B cell (primary cell): ENCODE data around the gene DSCAML1. TPM values are rescaled to one million over a fixed set of nuclear protein-coding genes. Genes with fewer than 3 reads are reported as not detected.

Experiments used
- ATAC-seq: fragments of 200-7000 bp; cut with Tn5 transposase; one replicate; pipeline ENCODE4 v1.10.0; 2021; ENCODE audit warnings: low read depth, mild to moderate bottlenecking, moderate number of reproducible peaks, moderate library complexity
- CTCF ChIA-PET: fragments of 350-600 bp; sonication (Branson Sonifier 250); formaldehyde crosslinking; loops from one replicate; lab custom pipeline; 2021; ENCODE audit warnings: antibody characterized with exemption, inconsistent platforms; lab: Charles Lee
- POLR2A ChIA-PET: fragments of 350-600 bp; sonication (Branson Sonifier 250); formaldehyde crosslinking; loops from one replicate; lab custom pipeline; 2021; ENCODE audit warnings: antibody characterized with exemption; lab: Charles Lee
- DNase-seq: peaks from one replicate; pipeline ENCODE4 v3.0.0; 2013
- H2AFZ ChIP-seq: 2 replicates; pipeline ENCODE4 v1.6.1; 2012; ENCODE audit warnings: mild to moderate bottlenecking, low read depth, low read length; ENCODE audit not compliant: insufficient read depth, poor library complexity, severe bottlenecking
- H3K27ac ChIP-seq, 2 donors: 1 replicate in 1 of 2; 2 replicates in 1 of 2; pipeline ENCODE4 v1.5.1; 2012 to 2013; ENCODE audit warnings: low read length in 2 of 2, mild to moderate bottlenecking in 2 of 2, moderate library complexity in 1 of 2
- H3K27me3 ChIP-seq, 4 experiments: fragments of 200-600 bp in 1 of 4; sonication (generic) in 1 of 4; replicated peaks in 1 of 4; 1 replicate in 2 of 4; 2 replicates in 2 of 4; pipeline versions ENCODE4 v1.6.1 to v1.7.0; 2013 to 2016; ENCODE audit warnings: low read length in 3 of 4, mild to moderate bottlenecking in 2 of 4, mixed read lengths in 1 of 4, moderate library complexity in 1 of 4; ENCODE audit not compliant: insufficient read depth in 4 of 4, control insufficient read depth in 3 of 4; ENCODE audit errors: control extremely low read depth in 1 of 4
- H3K36me3 ChIP-seq, 2 experiments: replicated peaks in 1 of 2; 1 replicate in 1 of 2; 2 replicates in 1 of 2; pipeline versions ENCODE4 v1.6.1 to v1.7.1; 2013; ENCODE audit warnings: low read length in 1 of 2; ENCODE audit not compliant: insufficient read depth in 2 of 2, control insufficient read depth in 1 of 2; ENCODE audit errors: control extremely low read depth in 1 of 2, extremely low read depth in 1 of 2
- H3K4me1 ChIP-seq, 2 donors: fragments of 200-600 bp in 1 of 2; sonication (generic) in 1 of 2; 1 replicate in 1 of 2; 2 replicates in 1 of 2; pipeline versions ENCODE4 v1.5.1 to v1.6.1; 2013 to 2017; ENCODE audit warnings: low read length in 2 of 2; ENCODE audit not compliant: control insufficient read depth in 2 of 2, insufficient read depth in 2 of 2
- H3K4me2 ChIP-seq: replicated peaks from 2 replicates; pipeline ENCODE3; 2012; ENCODE audit warnings: mild to moderate bottlenecking, low read depth, low read length; ENCODE audit not compliant: poor library complexity, severe bottlenecking
- H3K4me3 ChIP-seq, 5 experiments: fragments of 200-600 bp in 1 of 5; sonication (generic) in 1 of 5; 1 replicate in 3 of 5; 2 replicates in 2 of 5; pipeline versions ENCODE4 v1.5.1 to v1.7.0; 2011 to 2016; ENCODE audit warnings: low read length in 4 of 5, mild to moderate bottlenecking in 4 of 5, low read depth in 2 of 5, control low read depth in 1 of 5, moderate library complexity in 1 of 5; ENCODE audit not compliant: insufficient read depth in 1 of 5; ENCODE audit errors: control extremely low read depth in 1 of 5, extremely low read depth in 1 of 5
- H3K79me2 ChIP-seq: fragments of 200-600 bp; sonication (generic); one replicate; pipeline ENCODE4 v1.6.0; 2016; ENCODE audit warnings: low read length; ENCODE audit not compliant: control insufficient read depth, insufficient read depth
- H3K9ac ChIP-seq: fragments of 200-600 bp; sonication (generic); 2 replicates; pipeline ENCODE4 v1.6.1; 2017; ENCODE audit warnings: mild to moderate bottlenecking, low read length, moderate library complexity
- H3K9me3 ChIP-seq, 3 donors: one replicate each; pipeline versions ENCODE4 v1.6.1 to v1.7.1; 2013; ENCODE audit warnings: low read length in 2 of 3; ENCODE audit not compliant: control insufficient read depth in 2 of 3, insufficient read depth in 1 of 3; ENCODE audit errors: control extremely low read depth in 1 of 3
- H4K20me1 ChIP-seq: 2 replicates; pipeline ENCODE4 v1.6.0; 2012; ENCODE audit warnings: mild to moderate bottlenecking, low read length; ENCODE audit not compliant: insufficient read depth, control insufficient read depth, poor library complexity, severe bottlenecking
- H3K27ac Mint-ChIP-seq: one replicate; pipeline ENCODE4 v1.8.0; 2021; ENCODE audit warnings: mixed read lengths
- H3K27me3 Mint-ChIP-seq: one replicate; pipeline ENCODE4 v1.8.0; 2021; ENCODE audit warnings: mixed read lengths
- H3K4me1 Mint-ChIP-seq: one replicate; pipeline ENCODE4 v1.8.0; 2021; ENCODE audit warnings: mixed read lengths
- H3K4me3 Mint-ChIP-seq: one replicate; pipeline ENCODE4 v1.8.0; 2021; ENCODE audit warnings: mixed read lengths
- H3K9me3 Mint-ChIP-seq: one replicate; pipeline ENCODE4 v1.8.0; 2022; ENCODE audit warnings: mixed read lengths; ENCODE audit not compliant: insufficient read depth
- EZH2 ChIP-seq: IDR thresholded peaks from 2 replicates; pipeline ENCODE4 v1.6.1; 2012; ENCODE audit warnings: borderline replicate concordance, low read depth, mild to moderate bottlenecking, moderate library complexity, low read length; ENCODE audit not compliant: insufficient read depth, poor library complexity, severe bottlenecking
- WGBS: methylation state at CpG from one replicate; pipeline ENCODE4 v1.1.5; 2013; ENCODE audit warnings: missing lambda C conversion rate; ENCODE audit not compliant: insufficient coverage; 5-methylcytosine and 5-hydroxymethylcytosine counted together
- intact Hi-C: fragments of 100-400 bp; cut with micrococcal nuclease; formaldehyde crosslinking; loops from one replicate; pipeline ENCODE4 v1.10.0; 2022
- polyA plus RNA-seq: library from polyadenylated mRNA; depleted of rRNA; stranded (reverse); fragments of >200 nt; gene quantifications from 2 replicates; pipeline ENCODE4 v1.2.3, GENCODE V29; 2012
- total RNA-seq, 2 donors: library from RNA; stranded (reverse); fragments of 120-200 nt in 1 of 2; gene quantifications; 1 replicate in 1 of 2; 2 replicates in 1 of 2; pipeline versions ENCODE4 v1.2.3 to v1.2.4, GENCODE V29; 2013 to 2022
- TF ChIP-seq, protein P1 (sequence below): fragments of 200-600 bp; IDR thresholded peaks from one replicate; pipeline ENCODE4 v1.8.0; 2022; ENCODE audit warnings: antibody characterized with exemption, mild to moderate bottlenecking

Gene DSCAML1
- total and polyA plus RNA-seq, 2 donors (not counting 1 experiment from before 2014, with no cell fraction given): 1.2 to 6.2 TPM

DNA sequence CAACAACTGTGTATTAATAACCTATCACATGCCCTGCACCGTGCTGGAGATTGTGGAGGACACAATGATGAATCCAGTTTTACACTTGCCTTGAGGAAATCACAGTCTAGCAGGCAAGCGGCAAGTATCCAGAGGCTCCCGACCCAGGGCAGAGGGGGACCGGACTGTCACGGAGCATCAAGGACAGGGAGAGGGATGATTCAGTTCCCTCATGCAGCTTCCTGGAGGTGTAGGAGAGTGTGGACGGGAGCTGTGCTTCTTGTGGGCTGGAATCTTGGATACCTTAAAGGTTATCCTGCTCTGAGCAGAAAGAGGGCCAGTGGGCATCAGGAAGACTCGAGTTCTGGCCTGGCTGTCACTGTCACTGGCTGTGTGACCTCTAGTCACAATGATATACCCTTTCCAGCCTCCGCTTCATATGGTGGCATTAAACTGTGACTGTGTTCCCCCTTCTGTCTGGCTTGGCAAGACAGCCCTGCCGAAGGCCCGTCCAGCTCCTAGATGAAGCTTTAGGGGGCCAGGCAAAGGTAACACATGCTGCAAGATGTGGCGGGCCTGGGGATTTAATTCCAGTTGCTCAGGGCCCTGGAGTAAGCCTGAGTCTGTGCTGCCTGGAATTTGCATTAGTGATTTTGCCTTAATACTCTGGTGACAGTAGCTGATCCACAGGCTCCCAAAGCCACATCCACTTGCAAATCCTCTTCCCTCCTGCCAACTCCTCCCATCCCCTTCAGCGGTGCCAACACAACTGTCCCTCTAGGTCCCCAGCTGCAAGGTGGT is 162.8 kb downstream of the DSCAML1 start:
- H3K9ac ChIP-seq: no peak overlapping the region
- intact Hi-C loops: no loop called here
- DNase-seq (no peak), ATAC-seq (no peak)
- H3K36me3 ChIP-seq: no peaks in the 10 kb centered on the region
- Mint-ChIP-seq H3K4me1 (no peaks in the 10 kb centered on the region), H3K4me3 (no peak overlapping the region), H3K27ac (no peak overlapping the region), H3K9me3 (no peaks in the 10 kb centered on the region), H3K27me3 (no peaks in the 10 kb centered on the region)
- no peak overlapping the region for H3K4me2 ChIP-seq
- H3K4me1 ChIP-seq: no peaks in the 10 kb centered on the region
- POLR2A ChIA-PET: no interaction called here
- TF ChIP-seq, protein P1, sequence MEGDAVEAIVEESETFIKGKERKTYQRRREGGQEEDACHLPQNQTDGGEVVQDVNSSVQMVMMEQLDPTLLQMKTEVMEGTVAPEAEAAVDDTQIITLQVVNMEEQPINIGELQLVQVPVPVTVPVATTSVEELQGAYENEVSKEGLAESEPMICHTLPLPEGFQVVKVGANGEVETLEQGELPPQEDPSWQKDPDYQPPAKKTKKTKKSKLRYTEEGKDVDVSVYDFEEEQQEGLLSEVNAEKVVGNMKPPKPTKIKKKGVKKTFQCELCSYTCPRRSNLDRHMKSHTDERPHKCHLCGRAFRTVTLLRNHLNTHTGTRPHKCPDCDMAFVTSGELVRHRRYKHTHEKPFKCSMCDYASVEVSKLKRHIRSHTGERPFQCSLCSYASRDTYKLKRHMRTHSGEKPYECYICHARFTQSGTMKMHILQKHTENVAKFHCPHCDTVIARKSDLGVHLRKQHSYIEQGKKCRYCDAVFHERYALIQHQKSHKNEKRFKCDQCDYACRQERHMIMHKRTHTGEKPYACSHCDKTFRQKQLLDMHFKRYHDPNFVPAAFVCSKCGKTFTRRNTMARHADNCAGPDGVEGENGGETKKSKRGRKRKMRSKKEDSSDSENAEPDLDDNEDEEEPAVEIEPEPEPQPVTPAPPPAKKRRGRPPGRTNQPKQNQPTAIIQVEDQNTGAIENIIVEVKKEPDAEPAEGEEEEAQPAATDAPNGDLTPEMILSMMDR: no peak
- TF ChIP-seq EZH2: no peak
- CTCF ChIA-PET: no interaction called here
- H2AFZ ChIP-seq: no peak overlapping the region
- 90% methylated on average over 12 of the region's 12 CpGs for WGBS
- H3K79me2 ChIP-seq: no peaks in the 10 kb centered on the region
- no peak overlapping the region for H3K4me3 ChIP-seq
- peaks cover 0 to 5% (median 0%) of the 10 kb centered on the region in 3 donors for H3K9me3 ChIP-seq
- H3K27ac ChIP-seq: no peak overlapping the region
- no peaks in the 10 kb centered on the region for H4K20me1 ChIP-seq
- peaks cover 0 to 6% (median 0%) of the 10 kb centered on the region in 4 experiments for H3K27me3 ChIP-seq

DNA sequence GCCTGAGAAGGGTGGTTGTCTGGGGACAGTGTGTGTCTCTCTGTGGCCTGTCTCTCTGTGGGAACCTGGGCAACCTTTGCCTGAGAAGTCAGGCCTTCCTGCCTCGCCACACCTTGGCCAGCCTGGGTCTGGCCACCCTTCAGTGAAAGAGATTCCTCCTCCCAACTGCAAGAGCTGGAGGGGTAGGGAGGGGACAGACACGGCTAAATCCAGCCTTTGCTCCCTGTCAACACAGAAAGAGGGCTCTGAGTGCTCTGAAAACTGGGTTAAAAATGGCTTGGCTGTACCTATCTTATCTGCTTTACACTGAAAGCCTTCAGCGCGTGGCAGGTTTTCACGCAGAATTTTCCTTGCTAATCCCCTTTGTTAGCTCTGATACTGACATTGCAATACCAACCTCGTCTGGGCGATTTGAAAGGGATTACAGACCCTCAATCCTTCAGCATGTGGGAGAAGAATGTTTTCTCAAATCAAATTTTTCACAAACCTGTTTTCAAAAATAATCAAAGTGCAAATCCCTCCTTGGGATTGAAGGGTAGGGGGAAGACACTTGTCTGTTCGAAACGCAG is 163.7 kb downstream of the DSCAML1 start:
- Histone ChIP-seq H3K4me1 (no peaks in the 10 kb centered on the region), H3K9me3 (peaks cover 0 to 2% (median 0%) of the 10 kb centered on the region in 3 donors), H3K4me2 (no peak overlapping the region), H3K9ac (no peak overlapping the region), H2AFZ (no peak overlapping the region), H3K4me3 (no peak overlapping the region), H3K27me3 (peaks cover 0 to 6% (median 0%) of the 10 kb centered on the region in 4 experiments), H3K79me2 (no peaks in the 10 kb centered on the region), H3K27ac (no peak overlapping the region), H4K20me1 (no peaks in the 10 kb centered on the region), H3K36me3 (no peaks in the 10 kb centered on the region)
- intact Hi-C loops: no loop called here
- ChIA-PET CTCF (no interaction called here), POLR2A (no interaction called here)
- Mint-ChIP-seq H3K27me3 (peaks cover 3% of the 10 kb centered on the region), H3K4me3 (no peak overlapping the region), H3K9me3 (no peaks in the 10 kb centered on the region), H3K4me1 (no peaks in the 10 kb centered on the region), H3K27ac (no peak overlapping the region)
- ATAC-seq (no peak), DNase-seq (no peak)
- 93% methylated on average over 6 of the region's 9 CpGs for WGBS
- TF ChIP-seq, protein P1: no peak
